Endothelial cell of umbilical vein (primary cell): ENCODE data around the gene SEZ6L.

ENCODE experiments used
- CTCF ChIP-seq, 2 donors: IDR thresholded peaks; 1 replicate in 1 of 2; 2 replicates in 1 of 2; pipeline ENCODE4 v1.5.1; 2011; ENCODE audit warnings: low read length in 2 of 2, mild to moderate bottlenecking in 2 of 2, moderate library complexity in 2 of 2, control low read depth in 1 of 2, inconsistent platforms in 1 of 2, low read depth in 1 of 2; ENCODE audit not compliant: insufficient read depth in 1 of 2; ENCODE audit errors: extremely low read depth in 1 of 2
- EZH2 ChIP-seq: IDR thresholded peaks from 2 replicates; pipeline ENCODE4 v1.6.1; 2012; ENCODE audit warnings: borderline replicate concordance, low read depth, mild to moderate bottlenecking, moderate library complexity, low read length, inconsistent platforms; ENCODE audit not compliant: severe bottlenecking
- JUN ChIP-seq: IDR thresholded peaks from 2 replicates; pipeline ENCODE4 v1.6.1; 2011; ENCODE audit warnings: borderline replicate concordance, low read depth; ENCODE audit not compliant: insufficient read length, insufficient read depth
- POLR2AphosphoS5 ChIP-seq: IDR thresholded peaks from 2 replicates; pipeline ENCODE4 v1.6.1; 2012; ENCODE audit warnings: low read depth, mild to moderate bottlenecking, control low read depth, low read length, moderate library complexity; ENCODE audit not compliant: insufficient read depth
- TF ChIP-seq, protein P1 (sequence below): IDR thresholded peaks from 2 replicates; pipeline ENCODE4 v1.6.1; 2011; ENCODE audit not compliant: insufficient read depth, insufficient read length

- TF ChIP-seq EZH2 (no peak), CTCF (IDR thresholded peaks at IDR 0.05; ENCODE audit: extremely low read depth in 1 of 2, insufficient read depth in 1 of 2, low read depth in 1 of 2, low read length in 2 of 2) (no peak), POLR2AphosphoS5 (no peak), JUN (no peak)
- TF ChIP-seq, protein P1, sequence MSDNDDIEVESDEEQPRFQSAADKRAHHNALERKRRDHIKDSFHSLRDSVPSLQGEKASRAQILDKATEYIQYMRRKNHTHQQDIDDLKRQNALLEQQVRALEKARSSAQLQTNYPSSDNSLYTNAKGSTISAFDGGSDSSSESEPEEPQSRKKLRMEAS: no peak
Measured at GRCh38 chr22:26410386-26410785, 241.1 kb downstream of the SEZ6L start.
